Panc1 (cell line): ENCODE measurements around the gene ATP2A3. TPM values are rescaled to one million over a fixed set of nuclear protein-coding genes. Genes with fewer than 3 reads are reported as not detected.

Source experiments
- ATAC-seq: fragments of 200-7000 bp; cut with Tn5 transposase; 2 replicates; pipeline ENCODE4 v1.9.1; 2020; ENCODE audit warnings: mild to moderate bottlenecking, moderate library complexity
- BruUV-seq: library from RNA; stranded (reverse); fragments of 400-500 nt; replicated peaks from 2 replicates; lab custom pipeline; 2021; lab: Mats Ljungman, UMichigan
- CTCF ChIA-PET: fragments of 300-600 bp; sonication (Branson Sonifier 250); formaldehyde crosslinking; loops from one replicate; lab custom pipeline; 2022; ENCODE audit warnings: antibody characterized with exemption; lab: Charles Lee
- POLR2A ChIA-PET: fragments of 300-600 bp; sonication (Branson Sonifier 250); formaldehyde crosslinking; loops from one replicate; lab custom pipeline; 2022; ENCODE audit warnings: antibody characterized with exemption; lab: Charles Lee
- DNase-seq: peaks from one replicate; pipeline ENCODE4 v3.0.0-alpha.2; 2010; ENCODE audit warnings: low read depth, low spot score
- H3K27ac ChIP-seq: 2 replicates; pipeline ENCODE4 v1.5.1; 2011; ENCODE audit warnings: mild to moderate bottlenecking, low read length, inconsistent platforms
- H3K27me3 ChIP-seq: fragments of 200-500 bp; sonication (Bioruptor generic); 2 replicates; pipeline ENCODE4 v1.6.0; 2014; ENCODE audit warnings: low read length, inconsistent platforms; ENCODE audit not compliant: control insufficient read depth, insufficient read depth
- H3K36me3 ChIP-seq: fragments of 200-500 bp; sonication (Bioruptor generic); 2 replicates; pipeline ENCODE4 v1.5.1; 2014; ENCODE audit warnings: inconsistent platforms, mild to moderate bottlenecking, low read length, moderate library complexity; ENCODE audit not compliant: control insufficient read depth, insufficient read depth
- H3K4me1 ChIP-seq: 2 replicates; pipeline ENCODE4 v1.5.1; 2011; ENCODE audit warnings: inconsistent platforms, mild to moderate bottlenecking, low read length, moderate library complexity; ENCODE audit not compliant: control insufficient read depth, insufficient read depth
- H3K4me3 ChIP-seq, 2 experiments: 2 replicates each; pipeline ENCODE4 v1.5.1; 2011 to 2012; ENCODE audit warnings: low read depth in 2 of 2, low read length in 2 of 2, mild to moderate bottlenecking in 2 of 2, inconsistent platforms in 1 of 2, moderate library complexity in 1 of 2
- H3K9me3 ChIP-seq: fragments of 200-500 bp; sonication (Bioruptor generic); 2 replicates; pipeline ENCODE4 v1.5.1; 2014; ENCODE audit warnings: low read depth, mild to moderate bottlenecking, inconsistent platforms, low read length, moderate library complexity; ENCODE audit not compliant: control insufficient read depth, insufficient read depth
- POLR2AphosphoS5 ChIP-seq: IDR thresholded peaks from 2 replicates; pipeline ENCODE4 v1.6.1; 2012; ENCODE audit warnings: mild to moderate bottlenecking, low read depth, low read length, moderate library complexity
- SIN3A ChIP-seq: IDR thresholded peaks from 2 replicates; pipeline ENCODE4 v1.6.1; 2012; ENCODE audit warnings: low read depth, mild to moderate bottlenecking, low read length, moderate library complexity, borderline replicate concordance; ENCODE audit not compliant: insufficient read depth
- TCF7L2 ChIP-seq: IDR thresholded peaks from 2 replicates; pipeline ENCODE4 v1.6.1; 2011; ENCODE audit warnings: mild to moderate bottlenecking, low read depth, low read length, inconsistent platforms
- in situ Hi-C: cut with HindIII; loops from 2 replicates; pipeline ENCODE4 v1.10.0; 2016; ENCODE audit warnings: low sequenced_read_pairs, low pct_unique_long_range_greater_than_20kb
- intact Hi-C: fragments of 100-400 bp; cut with micrococcal nuclease; formaldehyde crosslinking; loops from one replicate; pipeline ENCODE4 v1.10.0; 2022; ENCODE audit not compliant: unreplicated experiment
- total RNA-seq: library from RNA; stranded (reverse); gene quantifications from one replicate; pipeline ENCODE4 v1.2.1, GENCODE V29; 2021; ENCODE audit not compliant: unreplicated experiment
- TF ChIP-seq, protein P1 (sequence below): fragments of 450-650 bp; IDR thresholded peaks from 2 replicates; pipeline ENCODE4 v1.5.1; 2017; ENCODE audit warnings: mild to moderate bottlenecking
- TF ChIP-seq, protein P2 (sequence below), 2 experiments: IDR thresholded peaks; 2 replicates each; pipeline ENCODE4 v1.6.1; 2011 to 2012; ENCODE audit warnings: low read depth in 2 of 2, control low read depth in 1 of 2, low read length in 1 of 2, mild to moderate bottlenecking in 1 of 2, moderate library complexity in 1 of 2; ENCODE audit not compliant: insufficient read depth in 1 of 2

ATP2A3 gene
- total RNA-seq, 1 experiment from 2014 or later: 29.7 TPM

DNA sequence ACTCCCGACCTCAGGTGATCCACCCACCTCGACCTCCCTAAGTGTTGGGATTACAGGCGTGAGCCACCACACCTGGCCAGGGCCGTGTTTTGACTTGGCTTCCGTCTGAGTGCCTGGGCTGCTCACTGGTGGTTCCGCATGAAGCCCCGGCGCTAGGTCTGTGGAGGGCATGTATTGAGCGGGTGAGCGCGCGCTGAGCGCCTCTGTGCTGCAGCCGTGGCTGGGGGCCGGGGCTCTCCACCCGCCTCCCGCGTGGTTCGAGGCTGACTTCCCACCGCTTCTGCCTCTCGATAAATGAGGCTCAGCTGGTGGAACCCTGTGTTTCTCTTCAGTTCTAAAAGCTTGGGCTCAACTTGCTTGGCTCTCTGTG is 38.9 kb upstream of the ATP2A3 start:
- BruUV-seq: no TSS peak
- intact Hi-C loops (no loop called here), in situ Hi-C loops (no loop called here)
- Histone ChIP-seq H3K36me3 (no peaks in the 10 kb centered on the region; the same call in 1 of the 2 replicates), H3K9me3 (no peaks in the 10 kb centered on the region), H3K27me3 (no peaks in the 10 kb centered on the region), H3K4me1 (no peaks in the 10 kb centered on the region), H3K27ac (no peak overlapping the region), H3K4me3 (no peak overlapping the region)
- ChIA-PET POLR2A (no interaction called here), CTCF (no interaction called here)
- DNase-seq: no peak
- TF ChIP-seq TCF7L2: no peak
- no peak for ATAC-seq

DNA sequence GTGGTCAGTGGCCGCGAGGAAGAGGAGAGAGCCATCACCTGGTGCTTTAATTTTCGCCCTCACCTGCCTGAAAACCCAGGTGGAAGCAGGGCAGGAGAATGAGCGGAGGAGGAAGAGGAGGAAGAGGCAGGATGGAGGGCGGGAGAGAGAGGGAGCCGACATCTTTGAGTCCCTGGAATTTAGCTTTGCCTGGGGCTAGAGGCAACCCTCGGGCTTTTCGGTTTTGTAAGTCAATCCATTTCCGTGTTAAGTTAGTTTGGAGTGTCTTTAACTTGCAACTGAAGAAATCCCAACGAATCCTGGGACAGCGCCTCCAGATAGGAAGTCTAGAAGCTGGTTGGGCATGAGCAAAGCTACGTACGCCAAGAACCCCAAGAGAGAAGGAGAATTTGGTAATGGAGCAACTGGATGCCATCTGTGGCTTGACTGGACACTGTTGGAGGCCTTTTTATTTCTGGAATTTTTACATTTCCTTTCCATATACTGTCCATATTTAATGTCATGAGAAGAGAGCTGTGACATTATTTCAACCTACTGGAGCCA is 36.9 kb upstream of the ATP2A3 start:
- no peaks in the 10 kb centered on the region for H3K4me1 ChIP-seq
- no peaks in the 10 kb centered on the region for H3K27me3 ChIP-seq
- intact Hi-C loops: no loop called here
- in situ Hi-C loops: no loop called here
- H3K9me3 ChIP-seq: no peaks in the 10 kb centered on the region
- H3K4me3 ChIP-seq: no peak overlapping the region
- H3K36me3 ChIP-seq: no peaks in the 10 kb centered on the region
- no peak for ATAC-seq
- CTCF ChIA-PET: no interaction called here
- no peak overlapping the region for H3K27ac ChIP-seq
- TF ChIP-seq, protein P1, sequence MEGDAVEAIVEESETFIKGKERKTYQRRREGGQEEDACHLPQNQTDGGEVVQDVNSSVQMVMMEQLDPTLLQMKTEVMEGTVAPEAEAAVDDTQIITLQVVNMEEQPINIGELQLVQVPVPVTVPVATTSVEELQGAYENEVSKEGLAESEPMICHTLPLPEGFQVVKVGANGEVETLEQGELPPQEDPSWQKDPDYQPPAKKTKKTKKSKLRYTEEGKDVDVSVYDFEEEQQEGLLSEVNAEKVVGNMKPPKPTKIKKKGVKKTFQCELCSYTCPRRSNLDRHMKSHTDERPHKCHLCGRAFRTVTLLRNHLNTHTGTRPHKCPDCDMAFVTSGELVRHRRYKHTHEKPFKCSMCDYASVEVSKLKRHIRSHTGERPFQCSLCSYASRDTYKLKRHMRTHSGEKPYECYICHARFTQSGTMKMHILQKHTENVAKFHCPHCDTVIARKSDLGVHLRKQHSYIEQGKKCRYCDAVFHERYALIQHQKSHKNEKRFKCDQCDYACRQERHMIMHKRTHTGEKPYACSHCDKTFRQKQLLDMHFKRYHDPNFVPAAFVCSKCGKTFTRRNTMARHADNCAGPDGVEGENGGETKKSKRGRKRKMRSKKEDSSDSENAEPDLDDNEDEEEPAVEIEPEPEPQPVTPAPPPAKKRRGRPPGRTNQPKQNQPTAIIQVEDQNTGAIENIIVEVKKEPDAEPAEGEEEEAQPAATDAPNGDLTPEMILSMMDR: no peak
- no peak for TF ChIP-seq SIN3A
- TF ChIP-seq TCF7L2: no peak
- TF ChIP-seq POLR2AphosphoS5: no peak
- TF ChIP-seq, protein P2, sequence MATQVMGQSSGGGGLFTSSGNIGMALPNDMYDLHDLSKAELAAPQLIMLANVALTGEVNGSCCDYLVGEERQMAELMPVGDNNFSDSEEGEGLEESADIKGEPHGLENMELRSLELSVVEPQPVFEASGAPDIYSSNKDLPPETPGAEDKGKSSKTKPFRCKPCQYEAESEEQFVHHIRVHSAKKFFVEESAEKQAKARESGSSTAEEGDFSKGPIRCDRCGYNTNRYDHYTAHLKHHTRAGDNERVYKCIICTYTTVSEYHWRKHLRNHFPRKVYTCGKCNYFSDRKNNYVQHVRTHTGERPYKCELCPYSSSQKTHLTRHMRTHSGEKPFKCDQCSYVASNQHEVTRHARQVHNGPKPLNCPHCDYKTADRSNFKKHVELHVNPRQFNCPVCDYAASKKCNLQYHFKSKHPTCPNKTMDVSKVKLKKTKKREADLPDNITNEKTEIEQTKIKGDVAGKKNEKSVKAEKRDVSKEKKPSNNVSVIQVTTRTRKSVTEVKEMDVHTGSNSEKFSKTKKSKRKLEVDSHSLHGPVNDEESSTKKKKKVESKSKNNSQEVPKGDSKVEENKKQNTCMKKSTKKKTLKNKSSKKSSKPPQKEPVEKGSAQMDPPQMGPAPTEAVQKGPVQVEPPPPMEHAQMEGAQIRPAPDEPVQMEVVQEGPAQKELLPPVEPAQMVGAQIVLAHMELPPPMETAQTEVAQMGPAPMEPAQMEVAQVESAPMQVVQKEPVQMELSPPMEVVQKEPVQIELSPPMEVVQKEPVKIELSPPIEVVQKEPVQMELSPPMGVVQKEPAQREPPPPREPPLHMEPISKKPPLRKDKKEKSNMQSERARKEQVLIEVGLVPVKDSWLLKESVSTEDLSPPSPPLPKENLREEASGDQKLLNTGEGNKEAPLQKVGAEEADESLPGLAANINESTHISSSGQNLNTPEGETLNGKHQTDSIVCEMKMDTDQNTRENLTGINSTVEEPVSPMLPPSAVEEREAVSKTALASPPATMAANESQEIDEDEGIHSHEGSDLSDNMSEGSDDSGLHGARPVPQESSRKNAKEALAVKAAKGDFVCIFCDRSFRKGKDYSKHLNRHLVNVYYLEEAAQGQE (IDR thresholded peaks at IDR 0.05; ENCODE audit: insufficient read depth in 1 of 2, low read depth in 2 of 2, low read length in 1 of 2): no peak
- POLR2A ChIA-PET: no interaction called here
- no peak for DNase-seq
- no TSS peak for BruUV-seq

DNA sequence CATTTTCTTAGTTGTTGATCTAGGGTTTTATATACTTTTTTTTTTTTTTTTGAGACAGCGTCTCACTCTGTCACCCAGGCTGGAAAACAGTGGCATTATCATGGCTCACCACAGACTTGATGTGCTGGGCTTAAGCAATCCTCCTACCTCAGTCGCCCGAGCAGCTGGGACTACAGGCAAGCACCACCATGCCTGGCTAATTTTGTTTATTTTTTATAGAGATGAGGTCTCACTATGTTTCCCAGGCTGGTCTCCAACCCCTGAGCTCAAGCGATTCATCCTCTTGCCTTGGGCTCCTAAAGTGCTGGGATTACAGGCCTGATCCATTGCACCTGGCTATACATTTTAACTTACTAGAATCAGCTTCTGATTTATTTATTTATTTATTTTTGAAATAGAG is 34.2 kb upstream of the ATP2A3 start:
- TF ChIP-seq, protein P1: no peak
- TF ChIP-seq POLR2AphosphoS5 (no peak), SIN3A (no peak), TCF7L2 (no peak)
- TF ChIP-seq, protein P2 (IDR thresholded peaks at IDR 0.05; ENCODE audit: insufficient read depth in 1 of 2, low read depth in 2 of 2, low read length in 1 of 2): no peak
- H3K9me3 ChIP-seq: no peaks in the 10 kb centered on the region
- intact Hi-C loops: no loop called here
- DNase-seq: no peak
- no peak overlapping the region for H3K4me3 ChIP-seq
- H3K27me3 ChIP-seq: no peaks in the 10 kb centered on the region
- CTCF ChIA-PET: no interaction called here
- no TSS peak for BruUV-seq
- no peaks in the 10 kb centered on the region for H3K36me3 ChIP-seq
- no peak overlapping the region for H3K27ac ChIP-seq
- H3K4me1 ChIP-seq: no peaks in the 10 kb centered on the region
- ATAC-seq: no peak
- in situ Hi-C loops: no loop called here
- POLR2A ChIA-PET: no interaction called here
